Small intestine (tissue), 16 donors: ENCODE results near the gene GSTA2. TPM values are rescaled to one million over a fixed set of nuclear protein-coding genes. Genes with fewer than 3 reads are reported as not detected.
"Not testable (repeated sequence)": the region's sequence is repeated elsewhere in the genome, so short reads cannot be mapped to it uniquely, and the experiment has no call there.

Experiments
- DNase-seq, 2 donors: peaks; one replicate each; pipeline versions ENCODE4 v3.0.0 to v3.0.0-alpha.2; 2013
- FAIRE-seq: peaks from 2 replicates; lab custom pipeline; 2012; peaks lifted over from hg19 to GRCh38; lab: Jason Lieb, UNC
- H3K27ac ChIP-seq, 3 donors: one replicate each; pipeline ENCODE4 v1.5.1; 2013; ENCODE audit warnings: low read length in 2 of 3, mild to moderate bottlenecking in 2 of 3, control low read depth in 1 of 3, inconsistent platforms in 1 of 3, low read depth in 1 of 3, moderate library complexity in 1 of 3
- H3K27me3 ChIP-seq, 3 donors: one replicate each; pipeline ENCODE4 v1.6.1; 2013; ENCODE audit warnings: low read length in 3 of 3, inconsistent platforms in 1 of 3; ENCODE audit not compliant: control insufficient read depth in 3 of 3, insufficient read depth in 3 of 3
- H3K36me3 ChIP-seq, 3 donors: one replicate each; pipeline ENCODE4 v1.6.1; 2013; ENCODE audit warnings: low read length in 3 of 3, inconsistent platforms in 1 of 3, low read depth in 1 of 3, mild to moderate bottlenecking in 1 of 3, moderate library complexity in 1 of 3; ENCODE audit not compliant: control insufficient read depth in 3 of 3, insufficient read depth in 2 of 3
- H3K4me1 ChIP-seq, 3 donors: one replicate each; pipeline ENCODE4 v1.6.1; 2013; ENCODE audit warnings: low read length in 2 of 3, inconsistent platforms in 1 of 3, low read depth in 1 of 3, mild to moderate bottlenecking in 1 of 3, moderate library complexity in 1 of 3; ENCODE audit not compliant: control insufficient read depth in 3 of 3, insufficient read depth in 2 of 3
- H3K4me3 ChIP-seq, 3 donors: one replicate each; pipeline ENCODE4 v1.5.1; 2013; ENCODE audit warnings: low read length in 3 of 3, control low read depth in 1 of 3, inconsistent platforms in 1 of 3, low read depth in 1 of 3, mild to moderate bottlenecking in 1 of 3, moderate library complexity in 1 of 3
- H3K9me3 ChIP-seq, 2 donors: one replicate each; pipeline ENCODE4 v1.6.1; 2013; ENCODE audit warnings: low read depth in 1 of 2, low read length in 1 of 2; ENCODE audit not compliant: control insufficient read depth in 2 of 2, insufficient read depth in 1 of 2
- WGBS, 3 donors: extraction: QIAGEN DNeasy Blood & Tissue Kit; methylation state at CpG; one replicate each; pipeline ENCODE4 v1.1.7; 2013; 5-methylcytosine and 5-hydroxymethylcytosine counted together
- long read RNA-seq, 10 donors: transcript quantifications; one replicate each; lab custom pipeline, GENCODE V29; 2026
- polyA plus RNA-seq, 4 donors: library from polyadenylated mRNA; stranded (reverse) in 3 of 4; unstranded in 1 of 4; fragments of 200-250 nt in 3 of 4; fragments of 120-200 nt in 1 of 4; gene quantifications; one replicate each; pipeline versions ENCODE4 v1.2.1 to v1.2.3, GENCODE V29; 2013
- donor health status: healthy with polysubstance abuse.
- donor health status: control.
- donor health status: control.
- donor health status: Bipolar disorder and iron deficiency.
- donor health status: healthy.

Gene GSTA2
- 100 to 1,000 TPM in 1 of 4 donors, 10 to 100 TPM in 3; 21.5 to 232 (median 56.4) TPM for polyA plus RNA-seq
- long read RNA-seq, donor 1, transcript GSTA2-201 (7 exons, 1,313 nt), result major isoform, 136 of 348 reads
- long read RNA-seq, donor 1, partial matches to known transcripts, result 156 of 348 reads
- long read RNA-seq, donor 1, other reads (novel, unspliced or antisense), result 56 of 348 reads
- long read RNA-seq, donor 2, partial matches to known transcripts, result 0 of 3 reads
- long read RNA-seq, donor 2, other reads (novel, unspliced or antisense), result 0 of 3 reads
- long read RNA-seq, donor 3, transcript GSTA2-201 (7 exons, 1,313 nt), result major isoform, 6 of 6 reads
- long read RNA-seq, donor 3, partial matches to known transcripts, result 0 of 6 reads
- long read RNA-seq, donor 3, other reads (novel, unspliced or antisense), result 0 of 6 reads
- long read RNA-seq, donor 4, result 0 reads
- long read RNA-seq, donor 5, transcript GSTA2-201 (7 exons, 1,313 nt), result major isoform, 22 of 36 reads
- long read RNA-seq, donor 5, partial matches to known transcripts, result 14 of 36 reads
- long read RNA-seq, donor 5, other reads (novel, unspliced or antisense), result 0 of 36 reads
- long read RNA-seq, donor 6, transcript GSTA2-201 (7 exons, 1,313 nt), result major isoform, 25 of 25 reads
- long read RNA-seq, donor 6, partial matches to known transcripts, result 0 of 25 reads
- long read RNA-seq, donor 6, other reads (novel, unspliced or antisense), result 0 of 25 reads
- long read RNA-seq, donor 7, result 0 reads
- long read RNA-seq, donor 8, result 0 reads
- long read RNA-seq, donor 9, partial matches to known transcripts, result 0 of 2 reads
- long read RNA-seq, donor 9, other reads (novel, unspliced or antisense), result 0 of 2 reads
- long read RNA-seq, donor 10, transcript GSTA2-201 (7 exons, 1,313 nt), result major isoform, 20 of 34 reads
- long read RNA-seq, donor 10, partial matches to known transcripts, result 14 of 34 reads
- long read RNA-seq, donor 10, other reads (novel, unspliced or antisense), result 0 of 34 reads

GRCh38 chr6:52763322-52763916 is at the start of gene GSTA2:
GSTA2 (minus strand) TSS chr6:52763475; CDS start chr6:52757947, 5,528 bp downstream.
- peak within 1 kb of the TSS in 1 of 3 donors; percentile 26 for H3K4me3 ChIP-seq
- not testable (repeated sequence) for H3K36me3 ChIP-seq
- H3K27ac ChIP-seq, result peak within 1 kb of the TSS in 1 of 3 donors; percentile 55

GRCh38 chr6:52809777-52810176 is 46.5 kb upstream of the GSTA2 start:
- 72 to 89% (median 82%) methylated on average over 4 of the region's 4 CpGs for WGBS, 3 donors
- not testable (repeated sequence) for FAIRE-seq, DNase-seq, H3K9me3 ChIP-seq, H3K27ac ChIP-seq, H3K36me3 ChIP-seq, H3K4me3 ChIP-seq, H3K27me3 ChIP-seq, H3K4me1 ChIP-seq

More at GRCh38 chr6:52763322-52763916, at the start of gene GSTA2:
- 18 to 24% (median 23%) methylated on average over 2 of the region's 2 CpGs for WGBS, 3 donors
- H3K4me1 ChIP-seq, result peaks cover 0 to 23% (median 1%) of the 10 kb centered on the region in 3 donors
- DNase-seq (peak; percentile 80 to 91), FAIRE-seq (peak; percentile 41)
- not testable (repeated sequence) for H3K9me3 ChIP-seq, H3K27me3 ChIP-seq

GRCh38 chr6:52808660-52809059 is 45.4 kb upstream of the GSTA2 start:
- Histone ChIP-seq H3K9me3 (no peaks in the 10 kb centered on the region), H3K4me1 (peaks cover 0 to 3% (median 0%) of the 10 kb centered on the region in 3 donors), H3K27ac (no peak overlapping the region), H3K36me3 (no peaks in the 10 kb centered on the region), H3K27me3 (peaks cover 0 to 1% (median 0%) of the 10 kb centered on the region in 3 donors), H3K4me3 (no peak overlapping the region)
- no peak for DNase-seq
- 92 to 94% (median 92%) methylated on average over 5 of the region's 5 CpGs for WGBS, 3 donors
- no peak for FAIRE-seq

- not testable (repeated sequence) for FAIRE-seq, H3K36me3 ChIP-seq, H3K27me3 ChIP-seq, H3K9me3 ChIP-seq, H3K4me1 ChIP-seq
- 7 to 45% (median 23%) methylated on average over 5 of the region's 5 CpGs for WGBS, 3 donors
- peak within 1 kb of the TSS in 1 of 3 donors; percentile 44 for H3K27ac ChIP-seq
- DNase-seq, result peak; percentile 79 to 88
- peak within 1 kb of the TSS in 2 of 3 donors; percentile 38 to 46 for H3K4me3 ChIP-seq
Observed at GRCh38 chr6:52803668-52804255, 40.5 kb upstream of the GSTA2 start, which contains the start of gene GSTA1. GSTA1 (minus strand) TSS chr6:52803816; CDS start chr6:52799267, 4,549 bp downstream.

GRCh38 chr6:52802806-52803205 is 39.5 kb upstream of the GSTA2 start:
- 25 to 83% (median 32%) methylated on average over 1 of the region's 1 CpG for WGBS, 3 donors
- FAIRE-seq (no peak), DNase-seq (peak; percentile 16 to 25)
- Histone ChIP-seq H3K27ac (peak overlapping the region in 1 of 3 donors; percentile 3), H3K9me3 (no peaks in the 10 kb centered on the region), H3K27me3 (peaks cover 0 to 1% (median 0%) of the 10 kb centered on the region in 3 donors), H3K4me1 (peaks cover 0 to 3% (median 0%) of the 10 kb centered on the region in 3 donors), H3K4me3 (peak overlapping the region in 2 of 3 donors; percentile 38 to 46), H3K36me3 (no peaks in the 10 kb centered on the region)

GRCh38 chr6:52801188-52801841 is 38.0 kb upstream of the GSTA2 start:
- DNase-seq, result peak; percentile 22 to 55
- no peak for FAIRE-seq
- Histone ChIP-seq H3K36me3 (no peaks in the 10 kb centered on the region), H3K4me1 (peaks cover 0 to 3% (median 0%) of the 10 kb centered on the region in 3 donors), H3K9me3 (no peaks in the 10 kb centered on the region), H3K27ac (peak overlapping the region in 1 of 3 donors; percentile 8), H3K4me3 (peak overlapping the region in 2 of 3 donors; percentile 33 to 35), H3K27me3 (peaks cover 0 to 1% (median 0%) of the 10 kb centered on the region in 3 donors)
- 29 to 78% (median 43%) methylated on average over 2 of the region's 2 CpGs for WGBS, 3 donors

GRCh38 chr6:52799272-52799671 is 36.0 kb upstream of the GSTA2 start:
- not testable (repeated sequence) for DNase-seq, FAIRE-seq, H3K36me3 ChIP-seq, H3K4me1 ChIP-seq, H3K9me3 ChIP-seq, H3K27ac ChIP-seq, H3K4me3 ChIP-seq, H3K27me3 ChIP-seq
- WGBS, 3 donors, result 86 to 98% (median 97%) methylated on average over 1 of the region's 1 CpG
